ENCODE results near the gene HSPBAP1.

- no peak for TF ChIP-seq POLR2AphosphoS5 (IDR thresholded peaks at IDR 0.05; ENCODE audit: low read depth, low read length)
- no peak for TF ChIP-seq REST (IDR thresholded peaks at IDR 0.05; ENCODE audit: borderline replicate concordance in 1 of 2, low read depth in 1 of 2, low read length in 2 of 2)
- TF ChIP-seq RFX1 (IDR thresholded peaks at IDR 0.05) = no peak
- no peak for TF ChIP-seq ZFP37 (CRISPR knock-in tag; IDR thresholded peaks at IDR 0.05; ENCODE audit: borderline replicate concordance)
- no peak for TF ChIP-seq ETV5 (CRISPR knock-in tag; IDR thresholded peaks at IDR 0.05; ENCODE audit: borderline replicate concordance)
- TF ChIP-seq KLF13 (CRISPR knock-in tag; IDR thresholded peaks at IDR 0.05) = no peak
- TF ChIP-seq NFKB2 (CRISPR knock-in tag; IDR thresholded peaks at IDR 0.05; ENCODE audit: borderline replicate concordance) = no peak
- no peak for TF ChIP-seq FOXP4 (CRISPR knock-in tag; IDR thresholded peaks at IDR 0.05)
- no peak for TF ChIP-seq ZNF407 (CRISPR knock-in tag; IDR thresholded peaks at IDR 0.05; ENCODE audit: not compliant biosample characterization)
- TF ChIP-seq MYC (CRISPR knock-in tag; IDR thresholded peaks at IDR 0.05; ENCODE audit: borderline replicate concordance) = no peak
- TF ChIP-seq HDAC6 (IDR thresholded peaks at IDR 0.05; ENCODE audit: low read depth, low read length) = no peak
- no peak for TF ChIP-seq NR2C2 (CRISPR knock-in tag; IDR thresholded peaks at IDR 0.05; ENCODE audit: borderline replicate concordance)
- TF ChIP-seq CTCF (CRISPR knock-in tag; IDR thresholded peaks at IDR 0.05) = no peak
These were observed 9.2 kb downstream of the HSPBAP1 start for GRCh38 chr3:122784436-122784835.

Measured in HepG2 (cell line).